Keratinocyte (primary cell): ENCODE measurements around the gene C16orf90. TPM values are rescaled to one million over a fixed set of nuclear protein-coding genes. Genes with fewer than 3 reads are reported as not detected.

Experiments
- DNase-seq: peaks from one replicate; pipeline ENCODE4 v3.0.0-alpha.2; 2011; ENCODE audit warnings: low read depth, missing footprints, low spot score
- FAIRE-seq: peaks from 2 replicates; lab custom pipeline; 2011; peaks lifted over from hg19 to GRCh38; lab: Jason Lieb, UNC
- H2AFZ ChIP-seq: 2 replicates; pipeline ENCODE4 v1.6.0; 2012; ENCODE audit warnings: low read length, control low read depth, inconsistent platforms; ENCODE audit not compliant: control insufficient read depth
- H3K27ac ChIP-seq: 2 replicates; pipeline ENCODE4 v1.5.1; 2011; ENCODE audit warnings: low read length; ENCODE audit not compliant: control insufficient read depth, insufficient read depth
- H3K27me3 ChIP-seq: 3 replicates; pipeline ENCODE4 v1.6.0; 2011; ENCODE audit warnings: low read length; ENCODE audit not compliant: control insufficient read depth, insufficient read depth; ENCODE audit errors: extremely low read depth
- H3K36me3 ChIP-seq, 2 experiments: 2 replicates in 1 of 2; 3 replicates in 1 of 2; pipeline ENCODE4 v1.5.1; 2011; ENCODE audit warnings: low read length in 2 of 2, mild to moderate bottlenecking in 1 of 2; ENCODE audit not compliant: control insufficient read depth in 2 of 2, insufficient read depth in 2 of 2; ENCODE audit errors: extremely low read depth in 1 of 2
- H3K4me1 ChIP-seq: 3 replicates; pipeline ENCODE4 v1.5.1; 2011; ENCODE audit warnings: low read length; ENCODE audit not compliant: control insufficient read depth, insufficient read depth; ENCODE audit errors: extremely low read depth
- H3K4me2 ChIP-seq: 3 replicates; pipeline ENCODE4 v1.6.0; 2011; ENCODE audit warnings: low read depth, low read length; ENCODE audit not compliant: control insufficient read depth, insufficient read depth; ENCODE audit errors: extremely low read depth
- H3K4me3 ChIP-seq, 3 experiments: fragments of 200-600 bp in 1 of 3; sonication (generic) in 1 of 3; 2 replicates in 2 of 3; 3 replicates in 1 of 3; pipeline ENCODE4 v1.5.1; 2011 to 2016; ENCODE audit warnings: low read length in 3 of 3, mild to moderate bottlenecking in 3 of 3, control low read depth in 2 of 3, inconsistent platforms in 1 of 3, low read depth in 1 of 3, mixed read lengths in 1 of 3, mixed run types in 1 of 3, moderate library complexity in 1 of 3; ENCODE audit not compliant: control insufficient read depth in 2 of 3, insufficient read depth in 2 of 3; ENCODE audit errors: extremely low read depth in 1 of 3
- H3K79me2 ChIP-seq: 2 replicates; pipeline ENCODE4 v1.6.0; 2012; ENCODE audit warnings: low read length; ENCODE audit not compliant: control insufficient read depth, insufficient read depth
- H3K9ac ChIP-seq: 3 replicates; pipeline ENCODE4 v1.6.0; 2011; ENCODE audit warnings: low read length; ENCODE audit not compliant: control insufficient read depth, insufficient read depth; ENCODE audit errors: extremely low read depth
- H3K9me1 ChIP-seq: 3 replicates; pipeline ENCODE4 v1.6.0; 2011; ENCODE audit warnings: low read length; ENCODE audit not compliant: control insufficient read depth, insufficient read depth; ENCODE audit errors: extremely low read depth
- H3K9me3 ChIP-seq: 2 replicates; pipeline ENCODE4 v1.5.1; 2012; ENCODE audit warnings: low read depth, low read length; ENCODE audit not compliant: control insufficient read depth
- H4K20me1 ChIP-seq: 3 replicates; pipeline ENCODE4 v1.6.0; 2011; ENCODE audit warnings: low read length; ENCODE audit not compliant: control insufficient read depth, insufficient read depth; ENCODE audit errors: extremely low read depth
- EZH2 ChIP-seq: IDR thresholded peaks from one replicate; pipeline ENCODE4 v1.6.1; 2012; ENCODE audit warnings: inconsistent platforms, mild to moderate bottlenecking, low read length, moderate library complexity
- dilution Hi-C: fragments of 300-500 bp; cut with MboI; formaldehyde crosslinking; loops from one replicate; pipeline ENCODE4 v1.7.0; 2020; ENCODE audit warnings: low sequenced_read_pairs; ENCODE audit not compliant: extremely low pct_ligation_motif_present
- polyA plus RNA-seq, 5 experiments: library from polyadenylated mRNA; depleted of rRNA in 3 of 5; stranded (reverse) in 3 of 5; stranded (forward) in 1 of 5; unstranded in 1 of 5; fragments of >200 nt; gene quantifications; 1 replicate in 1 of 5; 2 replicates in 3 of 5; 3 replicates in 1 of 5; pipeline versions ENCODE4 v1.2.1 to v1.2.3, GENCODE V29; 2011 to 2012; ENCODE audit warnings: missing spikeins in 2 of 5, low read depth in 1 of 5, low replicate concordance in 1 of 5
- TF ChIP-seq, protein P1 (sequence below), 3 experiments: IDR thresholded peaks in 1 of 3; conservative IDR thresholded peaks in 1 of 3; optimal IDR thresholded peaks in 1 of 3; 2 replicates in 2 of 3; 3 replicates in 1 of 3; pipeline versions ENCODE3 to v1.5.1; 2011; ENCODE audit warnings: low read length in 3 of 3, mild to moderate bottlenecking in 3 of 3, moderate library complexity in 2 of 3, control low read depth in 1 of 3, inconsistent platforms in 1 of 3; ENCODE audit not compliant: insufficient read depth in 2 of 3; ENCODE audit errors: extremely low read depth in 1 of 3

C16orf90 gene
- polyA plus RNA-seq, 1 donor (not counting 4 experiments of a cell fraction or from before 2014, with no cell fraction given) = not detected

DNA sequence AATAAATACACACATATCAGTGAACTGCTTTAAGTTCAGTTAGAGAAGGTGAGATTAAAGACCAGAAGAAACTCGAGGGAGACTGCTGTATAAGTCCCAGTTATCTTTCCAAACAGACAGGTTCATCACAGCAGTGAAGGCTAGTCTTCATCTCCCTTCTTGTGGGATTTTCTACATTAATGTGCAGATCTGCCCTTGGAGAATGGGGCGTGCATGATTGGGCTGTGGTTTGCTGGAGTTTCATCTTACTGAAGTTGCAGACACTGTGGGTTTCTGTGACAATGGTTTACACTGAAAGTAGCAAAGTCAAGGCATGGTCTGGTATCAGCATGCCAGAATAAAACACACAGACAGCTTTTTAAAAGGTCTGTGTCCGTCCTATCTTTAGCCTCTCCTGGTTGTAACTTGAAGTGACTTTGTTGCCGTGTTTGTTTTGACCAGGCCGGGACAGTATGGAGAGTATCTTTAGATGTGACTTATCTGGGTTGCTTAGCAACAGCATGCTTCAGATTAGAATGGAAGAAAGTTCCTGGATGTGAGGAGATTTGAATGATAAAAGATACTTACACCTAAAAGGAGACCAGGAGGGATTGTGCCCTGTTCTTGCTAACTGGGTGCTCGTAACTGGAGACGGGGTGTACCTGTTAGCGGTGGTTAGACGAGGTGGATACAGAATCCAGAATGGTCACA, 35.7 kb downstream of the C16orf90 start:
- Histone ChIP-seq H3K36me3 (no peaks in the 10 kb centered on the region), H3K4me3 (peak overlapping the region; percentile 70 to 96 (median 92)), H3K9me3 (no peaks in the 10 kb centered on the region), H3K79me2 (peaks cover 63% of the 10 kb centered on the region), H3K9ac (no peak overlapping the region), H4K20me1 (peaks cover 10% of the 10 kb centered on the region), H3K27ac (no peak overlapping the region), H2AFZ (no peak overlapping the region), H3K4me2 (peak overlapping the region; percentile 80), H3K9me1 (no peaks in the 10 kb centered on the region), H3K4me1 (peaks cover 16% of the 10 kb centered on the region), H3K27me3 (no peaks in the 10 kb centered on the region)
- FAIRE-seq = no peak
- DNase-seq = no peak
- dilution Hi-C loops = no loop called here
- no peak for TF ChIP-seq EZH2
- TF ChIP-seq, protein P1, sequence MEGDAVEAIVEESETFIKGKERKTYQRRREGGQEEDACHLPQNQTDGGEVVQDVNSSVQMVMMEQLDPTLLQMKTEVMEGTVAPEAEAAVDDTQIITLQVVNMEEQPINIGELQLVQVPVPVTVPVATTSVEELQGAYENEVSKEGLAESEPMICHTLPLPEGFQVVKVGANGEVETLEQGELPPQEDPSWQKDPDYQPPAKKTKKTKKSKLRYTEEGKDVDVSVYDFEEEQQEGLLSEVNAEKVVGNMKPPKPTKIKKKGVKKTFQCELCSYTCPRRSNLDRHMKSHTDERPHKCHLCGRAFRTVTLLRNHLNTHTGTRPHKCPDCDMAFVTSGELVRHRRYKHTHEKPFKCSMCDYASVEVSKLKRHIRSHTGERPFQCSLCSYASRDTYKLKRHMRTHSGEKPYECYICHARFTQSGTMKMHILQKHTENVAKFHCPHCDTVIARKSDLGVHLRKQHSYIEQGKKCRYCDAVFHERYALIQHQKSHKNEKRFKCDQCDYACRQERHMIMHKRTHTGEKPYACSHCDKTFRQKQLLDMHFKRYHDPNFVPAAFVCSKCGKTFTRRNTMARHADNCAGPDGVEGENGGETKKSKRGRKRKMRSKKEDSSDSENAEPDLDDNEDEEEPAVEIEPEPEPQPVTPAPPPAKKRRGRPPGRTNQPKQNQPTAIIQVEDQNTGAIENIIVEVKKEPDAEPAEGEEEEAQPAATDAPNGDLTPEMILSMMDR (optimal IDR thresholded peaks at IDR 0.05 in 1 of 3, IDR thresholded peaks at IDR 0.05 in 1 of 3, conservative IDR thresholded peaks at IDR 0.05 in 1 of 3; ENCODE audit: extremely low read depth in 1 of 3, insufficient read depth in 2 of 3, low read length in 3 of 3) = no peak

DNA sequence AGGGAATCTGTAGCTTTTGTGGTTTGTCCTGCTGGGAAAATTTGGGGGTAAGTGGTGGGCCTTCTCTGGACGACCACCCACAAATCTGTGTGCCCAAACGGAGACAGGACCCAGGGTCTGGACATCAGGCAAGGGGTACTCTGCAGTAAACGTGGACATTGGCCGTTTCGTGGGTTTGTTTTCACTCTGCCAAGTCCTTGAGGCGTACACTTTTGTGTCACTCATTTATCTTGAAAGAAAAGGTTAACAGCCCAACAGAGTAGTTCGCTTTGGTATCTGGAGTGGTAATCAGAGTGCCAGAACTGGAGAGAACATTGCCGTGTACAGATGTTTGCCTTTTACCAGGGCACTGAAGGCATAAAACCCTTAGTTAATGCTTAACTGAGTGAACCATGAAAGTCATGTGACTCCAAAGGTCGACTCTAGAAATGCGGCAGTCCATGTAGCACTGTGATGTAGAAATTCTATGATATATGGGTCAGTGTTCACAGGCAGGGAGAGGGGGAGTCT, 36.4 kb downstream of the C16orf90 start:
- peaks cover 56% of the 10 kb centered on the region for H3K79me2 ChIP-seq
- FAIRE-seq (peak; percentile 34), DNase-seq (no peak)
- H3K9me3 ChIP-seq = no peaks in the 10 kb centered on the region
- TF ChIP-seq, protein P1 (optimal IDR thresholded peaks at IDR 0.05 in 1 of 3, IDR thresholded peaks at IDR 0.05 in 1 of 3, conservative IDR thresholded peaks at IDR 0.05 in 1 of 3; ENCODE audit: extremely low read depth in 1 of 3, insufficient read depth in 2 of 3, low read length in 3 of 3) = no peak
- TF ChIP-seq EZH2 = no peak
- peaks cover 16% of the 10 kb centered on the region for H3K4me1 ChIP-seq
- no peaks in the 10 kb centered on the region for H3K27me3 ChIP-seq
- dilution Hi-C loops = no loop called here
- peak overlapping the region; percentile 91 for H2AFZ ChIP-seq
- H3K4me2 ChIP-seq = peak overlapping the region; percentile 80
- H3K9ac ChIP-seq = peak overlapping the region; percentile 93
- H4K20me1 ChIP-seq = peaks cover 6% of the 10 kb centered on the region
- peak overlapping the region; percentile 81 for H3K27ac ChIP-seq
- H3K4me3 ChIP-seq = peak overlapping the region; percentile 70 to 96 (median 92)
- H3K9me1 ChIP-seq = no peaks in the 10 kb centered on the region
- no peaks in the 10 kb centered on the region for H3K36me3 ChIP-seq
